Gastrocnemius medialis (tissue), 4 donors: ENCODE measurements around the gene IGF2BP2. TPM values are rescaled to one million over a fixed set of nuclear protein-coding genes. Genes with fewer than 3 reads are reported as not detected.

ENCODE experiments used
- ATAC-seq, 2 donors: fragments of 150-250 bp; one replicate each; pipeline ENCODE4 v1.9.1; 2016
- DNase-seq, 2 donors: peaks; one replicate each; pipeline ENCODE4 v3.0.0-alpha.2; 2019
- H3K27ac ChIP-seq, 4 donors: fragments of 200-600 bp; sonication (generic); 1 replicate in 1 of 4; 2 replicates in 3 of 4; pipeline ENCODE4 v1.5.1; 2016 to 2018; ENCODE audit warnings: mild to moderate bottlenecking in 2 of 4, moderate library complexity in 1 of 4
- H3K27me3 ChIP-seq, 3 donors: fragments of 200-600 bp; sonication (generic) in 2 of 3; 1 replicate in 1 of 3; 2 replicates in 2 of 3; pipeline versions ENCODE4 v1.5.1 to v1.6.0; 2016 to 2019; ENCODE audit warnings: mild to moderate bottlenecking in 1 of 3, moderate library complexity in 1 of 3
- H3K36me3 ChIP-seq, 2 donors: fragments of 200-600 bp; sonication (generic) in 1 of 2; one replicate each; pipeline ENCODE4 v1.5.1; 2017 to 2018
- H3K4me1 ChIP-seq, 2 donors: fragments of 200-600 bp; sonication (generic) in 1 of 2; one replicate each; pipeline ENCODE4 v1.5.1; 2016 to 2017; ENCODE audit warnings: mild to moderate bottlenecking in 2 of 2
- H3K4me3 ChIP-seq, 4 donors: fragments of 200-600 bp; sonication (generic) in 3 of 4; 1 replicate in 1 of 4; 2 replicates in 3 of 4; pipeline ENCODE4 v1.5.1; 2016 to 2019; ENCODE audit warnings: mild to moderate bottlenecking in 2 of 4
- H3K9me3 ChIP-seq, 3 donors: fragments of 200-600 bp; sonication (generic) in 2 of 3; 1 replicate in 1 of 3; 2 replicates in 2 of 3; pipeline ENCODE4 v1.5.1; 2016 to 2019
- CTCF ChIP-seq, 5 experiments: fragments of 450-650 bp in 3 of 5; fragments of 200-600 bp in 2 of 5; sonication (generic) in 2 of 5; IDR thresholded peaks in 4 of 5; conservative IDR thresholded peaks in 1 of 5; 1 replicate in 4 of 5; 2 replicates in 1 of 5; pipeline ENCODE4 v1.5.1; 2016 to 2019; ENCODE audit warnings: antibody characterized with exemption in 5 of 5, mild to moderate bottlenecking in 3 of 5, moderate library complexity in 3 of 5
- POLR2A ChIP-seq, 2 donors: fragments of 450-650 bp; IDR thresholded peaks; one replicate each; pipeline ENCODE4 v1.6.1; 2017; ENCODE audit warnings: antibody characterized with exemption in 2 of 2, mild to moderate bottlenecking in 2 of 2, moderate library complexity in 2 of 2
- in situ Hi-C, 4 donors: fragments of 200-750 bp; cut with MboI; loops; one replicate each; pipeline versions ENCODE4 v1.15.0 to v1.8.0; 2017; ENCODE audit warnings: low sequenced_read_pairs in 4 of 4
- intact Hi-C: fragments of 100-400 bp; cut with DNase I; formaldehyde crosslinking; loops from one replicate; pipeline ENCODE4 v1.15.1; 2023; ENCODE audit warnings: low total_unique reads
- total RNA-seq, 4 donors: library from RNA; depleted of rRNA; stranded (reverse); fragments of >200 nt; gene quantifications; one replicate each; pipeline versions ENCODE4 v1.1.0 to v1.2.3, GENCODE V29; 2016

IGF2BP2 gene
- total RNA-seq, 4 donors from 2014 or later = 0.97 to 6.3 (median 1.7) TPM

GRCh38 chr3:185711255-185711870, 113.5 kb downstream of the IGF2BP2 start:
- DNase-seq (no peak), ATAC-seq (no peak)
- TF ChIP-seq CTCF (IDR thresholded peaks at IDR 0.05 in 4 of 5, conservative IDR thresholded peaks at IDR 0.05 in 1 of 5) = no peak
- TF ChIP-seq POLR2A (IDR thresholded peaks at IDR 0.05) = no peak
- no peaks in the 10 kb centered on the region for H3K36me3 ChIP-seq
- H3K27me3 ChIP-seq = peaks cover 0 to 7% (median 7%) of the 10 kb centered on the region in 3 donors
- H3K4me1 ChIP-seq = no peaks in the 10 kb centered on the region
- no peak overlapping the region for H3K27ac ChIP-seq
- H3K9me3 ChIP-seq = no peaks in the 10 kb centered on the region
- intact Hi-C loops (no loop called here), in situ Hi-C loops (no loop called here)
- no peak overlapping the region for H3K4me3 ChIP-seq

GRCh38 chr3:185709251-185709955, 115.4 kb downstream of the IGF2BP2 start:
- intact Hi-C loops = no loop called here
- no peak for DNase-seq
- Histone ChIP-seq H3K36me3 (no peaks in the 10 kb centered on the region), H3K27me3 (peaks cover 0 to 4% (median under 1%) of the 10 kb centered on the region in 3 donors), H3K4me3 (no peak overlapping the region), H3K9me3 (no peaks in the 10 kb centered on the region), H3K4me1 (no peaks in the 10 kb centered on the region), H3K27ac (no peak overlapping the region)
- in situ Hi-C loops = no loop called here
- TF ChIP-seq POLR2A (IDR thresholded peaks at IDR 0.05) (no peak), CTCF (IDR thresholded peaks at IDR 0.05 in 4 of 5, conservative IDR thresholded peaks at IDR 0.05 in 1 of 5) (no peak)
- no peak for ATAC-seq

GRCh38 chr3:185708392-185708791, 116.5 kb downstream of the IGF2BP2 start:
- H3K4me1 ChIP-seq = no peaks in the 10 kb centered on the region
- ATAC-seq = no peak
- no peaks in the 10 kb centered on the region for H3K36me3 ChIP-seq
- H3K9me3 ChIP-seq = no peaks in the 10 kb centered on the region
- in situ Hi-C loops = no loop called here
- DNase-seq = no peak
- H3K27ac ChIP-seq = no peak overlapping the region
- TF ChIP-seq CTCF (IDR thresholded peaks at IDR 0.05 in 4 of 5, conservative IDR thresholded peaks at IDR 0.05 in 1 of 5) (no peak), POLR2A (IDR thresholded peaks at IDR 0.05) (no peak)
- intact Hi-C loops = no loop called here
- H3K4me3 ChIP-seq = no peak overlapping the region
- H3K27me3 ChIP-seq = peaks cover 0 to 8% (median 0%) of the 10 kb centered on the region in 3 donors

GRCh38 chr3:185705498-185705897, 119.3 kb downstream of the IGF2BP2 start:
- in situ Hi-C loops = no loop called here
- ATAC-seq = no peak
- no peak for DNase-seq
- intact Hi-C loops = no loop called here
- H3K9me3 ChIP-seq = no peaks in the 10 kb centered on the region
- TF ChIP-seq POLR2A (IDR thresholded peaks at IDR 0.05) = no peak
- H3K27me3 ChIP-seq = peaks cover 0 to 5% (median 0%) of the 10 kb centered on the region in 3 donors
- H3K27ac ChIP-seq = no peak overlapping the region
- H3K4me1 ChIP-seq = no peaks in the 10 kb centered on the region
- no peak overlapping the region for H3K4me3 ChIP-seq
- no peaks in the 10 kb centered on the region for H3K36me3 ChIP-seq
